ENCODE data around the gene VAT1L. TPM values are rescaled to one million over a fixed set of nuclear protein-coding genes. Genes with fewer than 3 reads are reported as not detected.
"Not testable (repeated sequence)": the region's sequence is repeated elsewhere in the genome, so short reads cannot be mapped to it uniquely, and the experiment has no call there.

Gene VAT1L
- total RNA-seq, 1 experiment from 2014 or later, result not detected

- DNase-seq (ENCODE audit: low read depth, low spot score), result no peak
- in situ Hi-C loops (cut with HindIII; ENCODE audit: low pct_unique_long_range_greater_than_20kb, low sequenced_read_pairs), result no loop called here
Measured at GRCh38 chr16:77917971-77918370, 129.6 kb downstream of the VAT1L start.

- DNase-seq (ENCODE audit: low read depth, low spot score), result no peak
- in situ Hi-C loops (cut with HindIII; ENCODE audit: low pct_unique_long_range_greater_than_20kb, low sequenced_read_pairs), result no loop called here
Measured at GRCh38 chr16:77918809-77919707, 130.7 kb downstream of the VAT1L start.

- no peak for DNase-seq (ENCODE audit: low read depth, low spot score)
Measured at GRCh38 chr16:77919761-77920415, 131.5 kb downstream of the VAT1L start.

GRCh38 chr16:77920984-77921383 lies 132.6 kb downstream of the VAT1L start:
- in situ Hi-C loops (cut with HindIII; ENCODE audit: low pct_unique_long_range_greater_than_20kb, low sequenced_read_pairs), result no loop called here

More at GRCh38 chr16:77919761-77920415, 131.5 kb downstream of the VAT1L start:
- in situ Hi-C loops (cut with HindIII; ENCODE audit: low pct_unique_long_range_greater_than_20kb, low sequenced_read_pairs), result no loop called here

GRCh38 chr16:77922228-77922754 lies 133.9 kb downstream of the VAT1L start:
- in situ Hi-C loops (cut with HindIII; ENCODE audit: low pct_unique_long_range_greater_than_20kb, low sequenced_read_pairs), result no loop called here
- no peak for DNase-seq (ENCODE audit: low read depth, low spot score)

More at GRCh38 chr16:77920984-77921383, 132.6 kb downstream of the VAT1L start:
- no peak for DNase-seq (ENCODE audit: low read depth, low spot score)

GRCh38 chr16:77925531-77925930 lies 137.2 kb downstream of the VAT1L start:
- in situ Hi-C loops (cut with HindIII; ENCODE audit: low pct_unique_long_range_greater_than_20kb, low sequenced_read_pairs), result no loop called here
- DNase-seq (ENCODE audit: low read depth, low spot score), result no peak

- in situ Hi-C loops (cut with HindIII; ENCODE audit: low pct_unique_long_range_greater_than_20kb, low sequenced_read_pairs), result no loop called here
- no peak for DNase-seq (ENCODE audit: low read depth, low spot score)
Measured at GRCh38 chr16:77928096-77928495, 139.7 kb downstream of the VAT1L start.

GRCh38 chr16:77929004-77929403 lies 140.6 kb downstream of the VAT1L start:
- no peak for DNase-seq (ENCODE audit: low read depth, low spot score)
- in situ Hi-C loops (cut with HindIII; ENCODE audit: low pct_unique_long_range_greater_than_20kb, low sequenced_read_pairs), result no loop called here

GRCh38 chr16:77931058-77931457 lies 142.7 kb downstream of the VAT1L start:
- in situ Hi-C loops (cut with HindIII; ENCODE audit: low pct_unique_long_range_greater_than_20kb, low sequenced_read_pairs), result no loop called here
- no peak for DNase-seq (ENCODE audit: low read depth, low spot score)

GRCh38 chr16:77937473-77938149 lies 149.2 kb downstream of the VAT1L start:
- in situ Hi-C loops (cut with HindIII; ENCODE audit: low pct_unique_long_range_greater_than_20kb, low sequenced_read_pairs), result no loop called here
- DNase-seq (ENCODE audit: low read depth, low spot score), result no peak

- in situ Hi-C loops (cut with HindIII; ENCODE audit: low pct_unique_long_range_greater_than_20kb, low sequenced_read_pairs), result no loop called here
- no peak for DNase-seq (ENCODE audit: low read depth, low spot score)
Measured at GRCh38 chr16:77938913-77939312, 150.5 kb downstream of the VAT1L start.

GRCh38 chr16:77939968-77940367 lies 151.6 kb downstream of the VAT1L start:
- no peak for DNase-seq (ENCODE audit: low read depth, low spot score)
- in situ Hi-C loops (cut with HindIII; ENCODE audit: low pct_unique_long_range_greater_than_20kb, low sequenced_read_pairs), result no loop called here

GRCh38 chr16:77943801-77944200 lies 155.4 kb downstream of the VAT1L start:
- in situ Hi-C loops (cut with HindIII; ENCODE audit: low pct_unique_long_range_greater_than_20kb, low sequenced_read_pairs), result no loop called here
- DNase-seq (ENCODE audit: low read depth, low spot score), result no peak

- in situ Hi-C loops (cut with HindIII; ENCODE audit: low pct_unique_long_range_greater_than_20kb, low sequenced_read_pairs), result no loop called here
- no peak for DNase-seq (ENCODE audit: low read depth, low spot score)
Measured at GRCh38 chr16:77944631-77945030, 156.3 kb downstream of the VAT1L start.

- in situ Hi-C loops (cut with HindIII; ENCODE audit: low pct_unique_long_range_greater_than_20kb, low sequenced_read_pairs), result no loop called here
Measured at GRCh38 chr16:77945126-77945525, 156.8 kb downstream of the VAT1L start.

GRCh38 chr16:77946823-77947222 lies 158.5 kb downstream of the VAT1L start:
- no peak for DNase-seq (ENCODE audit: low read depth, low spot score)
- in situ Hi-C loops (cut with HindIII; ENCODE audit: low pct_unique_long_range_greater_than_20kb, low sequenced_read_pairs), result no loop called here

More at GRCh38 chr16:77945126-77945525, 156.8 kb downstream of the VAT1L start:
- no peak for DNase-seq (ENCODE audit: low read depth, low spot score)

- in situ Hi-C loops (cut with HindIII; ENCODE audit: low pct_unique_long_range_greater_than_20kb, low sequenced_read_pairs); DNase-seq (ENCODE audit: low read depth, low spot score): not testable (repeated sequence)
Measured at GRCh38 chr16:77947590-77947989, 159.2 kb downstream of the VAT1L start.

- no peak for DNase-seq (ENCODE audit: low read depth, low spot score)
- in situ Hi-C loops (cut with HindIII; ENCODE audit: low pct_unique_long_range_greater_than_20kb, low sequenced_read_pairs), result no loop called here
Measured at GRCh38 chr16:77948835-77949234, 160.5 kb downstream of the VAT1L start.

Data from SK-MEL-5 (cell line).